Activated CD4-positive, alpha-beta memory T cell treated with anti-CD3 and anti-CD28 coated beads, Interleukin-2, amount 10 ng/mL, durations not matched to agents 7 days and 5 days (primary cell): ENCODE results near the gene DOK3. TPM values are rescaled to one million over a fixed set of nuclear protein-coding genes. Genes with fewer than 3 reads are reported as not detected.

Experiments used
- CTCF ChIA-PET: fragments of 350-600 bp; sonication (Branson Sonifier 250); formaldehyde crosslinking; loops from one replicate; lab custom pipeline; 2021; ENCODE audit warnings: antibody characterized with exemption, inconsistent platforms; lab: Charles Lee
- POLR2A ChIA-PET: fragments of 350-600 bp; sonication (Branson Sonifier 250); formaldehyde crosslinking; loops from one replicate; lab custom pipeline; 2021; ENCODE audit warnings: antibody characterized with exemption; lab: Charles Lee
- DNase-seq: peaks from one replicate; pipeline ENCODE4 v3.0.0-alpha.2; 2020
- H3K27ac Mint-ChIP-seq: one replicate; pipeline ENCODE4 v1.8.0; 2021; ENCODE audit warnings: mild to moderate bottlenecking, mixed read lengths
- H3K27me3 Mint-ChIP-seq: one replicate; pipeline ENCODE4 v1.8.0; 2021; ENCODE audit warnings: mixed read lengths
- H3K36me3 Mint-ChIP-seq: one replicate; pipeline ENCODE4 v1.8.0; 2021; ENCODE audit warnings: low read depth, mixed read lengths
- H3K4me1 Mint-ChIP-seq: one replicate; pipeline ENCODE4 v1.8.0; 2021; ENCODE audit warnings: mixed read lengths
- H3K4me3 Mint-ChIP-seq: one replicate; pipeline ENCODE4 v1.8.0; 2021; ENCODE audit warnings: mild to moderate bottlenecking, mixed read lengths
- H3K9me3 Mint-ChIP-seq: one replicate; pipeline ENCODE4 v1.8.0; 2021; ENCODE audit warnings: mixed read lengths
- total RNA-seq, 2 experiments: library from RNA; stranded (reverse); gene quantifications; one replicate each; pipeline ENCODE4 v1.2.3, GENCODE V29; 2021

DOK3 gene
- total RNA-seq, 2 experiments from 2014 or later: 2.4 TPM

DNA sequence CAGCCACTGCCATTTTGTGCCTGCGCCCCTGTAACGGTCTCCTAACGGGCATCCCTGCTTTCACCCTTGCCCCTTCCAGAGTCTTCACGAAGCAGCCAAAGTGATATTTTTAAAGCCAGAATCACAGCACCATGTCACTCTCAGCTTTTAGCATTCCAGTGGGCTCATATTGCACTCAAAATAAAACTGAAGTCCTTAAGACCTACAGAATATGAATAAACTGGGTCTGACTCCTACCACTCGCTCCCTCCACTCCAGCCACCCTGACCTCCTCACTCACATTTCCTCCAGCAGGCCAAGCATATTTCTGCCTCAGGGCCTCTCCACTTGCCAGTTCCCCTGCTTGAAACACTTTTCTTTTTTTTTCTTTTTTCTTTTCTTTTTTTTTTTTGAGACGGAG lies 9.8 kb downstream of the DOK3 start:
- DNase-seq: no peak
- H3K36me3 Mint-ChIP-seq: no peaks in the 10 kb centered on the region
- H3K4me1 Mint-ChIP-seq: peaks cover 27% of the 10 kb centered on the region
- peak overlapping the region; percentile 6 for H3K4me3 Mint-ChIP-seq
- ChIA-PET CTCF (interaction anchor here (0.7 to 5.7 kb wide), 8 partner anchors 17 to 225 kb away, joined by 3 to 45 read pairs (median 12); partner anchors contain the start of gene DDX41), POLR2A (interaction anchor here (1.1 kb wide), 1 partner anchor 127 kb away, joined by 3 read pairs; no protein-coding TSS in a partner anchor)
- H3K27me3 Mint-ChIP-seq: peaks cover 21% of the 10 kb centered on the region
- no peak overlapping the region for H3K27ac Mint-ChIP-seq
- no peaks in the 10 kb centered on the region for H3K9me3 Mint-ChIP-seq

DNA sequence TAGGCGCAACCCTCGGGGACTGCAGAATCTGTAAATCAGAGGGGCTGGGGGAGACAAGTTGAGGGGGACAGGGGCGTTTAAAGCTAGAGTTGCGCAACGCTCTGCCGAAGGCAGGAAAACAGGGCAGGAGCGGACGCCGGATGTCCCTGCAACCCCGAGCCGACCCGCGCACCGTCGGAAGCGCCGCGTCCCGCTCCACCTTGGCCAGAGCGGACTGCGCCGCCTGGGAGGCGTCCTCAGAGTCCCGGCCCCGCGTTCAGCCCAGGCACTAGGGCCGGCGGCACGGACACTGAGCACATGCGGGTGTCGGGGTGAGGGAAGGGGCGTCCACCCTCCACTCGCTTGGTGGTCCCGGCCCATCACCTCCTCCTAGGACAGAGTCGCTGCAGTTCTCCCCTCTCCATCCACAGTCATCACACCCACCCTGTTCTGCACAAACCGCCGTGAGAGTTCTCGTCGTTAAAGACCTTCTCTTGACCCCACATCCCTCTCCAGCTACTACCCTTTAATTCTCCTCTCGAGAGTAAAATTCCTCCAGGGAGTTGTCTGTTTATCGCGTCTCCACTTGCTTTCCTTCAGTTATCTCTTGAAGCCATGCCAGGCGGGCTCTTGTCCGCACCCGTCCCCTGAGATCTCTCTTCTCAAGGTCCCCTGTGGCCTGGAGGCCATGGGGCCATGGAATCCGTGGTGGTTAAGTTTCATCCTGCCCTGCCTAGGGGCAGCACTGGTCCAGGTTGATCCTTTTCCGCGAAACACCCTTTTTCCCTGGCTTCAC lies 11.4 kb downstream of the DOK3 start:
- Mint-ChIP-seq H3K36me3 (peaks cover 5% of the 10 kb centered on the region), H3K27ac (peak overlapping the region; percentile 42), H3K9me3 (no peaks in the 10 kb centered on the region), H3K4me1 (peaks cover 43% of the 10 kb centered on the region), H3K27me3 (peaks cover 21% of the 10 kb centered on the region), H3K4me3 (peak overlapping the region; percentile 85)
- peak; percentile 53 for DNase-seq
- ChIA-PET CTCF (interaction anchor here (0.8 to 5.1 kb wide), 12 partner anchors 9 to 309 kb away, joined by 3 to 37 read pairs (median 8); partner anchors contain the start of genes DDX41 and MXD3), POLR2A (interaction anchor here (1.0 to 3.7 kb wide), 12 partner anchors 11 to 188 kb away, joined by 3 to 12 read pairs (median 4); partner anchors contain the start of genes DDX41, GRK6 and LMAN2)

DNA sequence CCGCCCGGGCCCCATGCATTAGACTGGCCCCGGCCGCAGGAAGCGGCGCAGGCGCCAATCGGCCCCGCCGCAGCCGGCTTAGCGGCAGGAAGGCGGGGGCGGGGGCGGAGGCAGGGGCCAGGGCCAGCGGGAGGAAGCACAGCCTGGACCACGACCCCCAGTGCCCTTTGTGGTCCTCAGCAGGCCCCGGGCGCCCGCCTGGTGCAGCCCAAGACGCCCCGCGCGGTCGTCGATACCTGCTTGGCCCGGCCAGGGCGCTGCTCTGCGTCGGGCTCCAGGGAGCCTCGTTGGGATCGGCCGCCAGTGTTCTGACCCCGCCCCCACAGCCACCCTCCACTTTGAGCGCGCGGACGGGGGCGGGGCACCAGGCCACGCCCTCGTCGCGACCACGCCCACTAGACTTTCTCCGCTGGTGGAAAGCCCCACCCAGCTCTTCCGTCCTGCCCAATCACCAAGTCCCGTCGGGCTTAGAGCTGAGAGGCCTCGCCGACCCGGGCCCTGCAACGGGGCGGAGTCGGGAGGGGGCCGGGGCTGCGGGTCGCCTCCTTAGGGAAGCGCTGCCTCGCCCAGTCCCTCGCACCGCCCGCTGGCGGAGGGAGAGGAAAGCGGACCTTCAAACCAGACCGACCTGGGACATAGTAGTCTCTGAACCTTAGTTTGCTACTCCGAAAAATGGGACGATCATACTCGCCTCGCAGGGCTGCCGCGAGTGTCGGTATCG lies 12.2 kb downstream of the DOK3 start, which contains the start of gene PDLIM7:
Gene PDLIM7, minus strand, starts transcription at position 313 of the 721 bp plus-strand sequence. CDS start 1,092 bp downstream, outside the sequence.
- POLR2A ChIA-PET: interaction anchor here (1.0 to 3.7 kb wide), 13 partner anchors 12 to 187 kb away, joined by 3 to 12 read pairs (median 4); partner anchors contain the start of genes DDX41, GRK6 and LMAN2
- H3K27me3 Mint-ChIP-seq: peaks cover 21% of the 10 kb centered on the region
- CTCF ChIA-PET: interaction anchor here (0.6 to 5.1 kb wide), 13 partner anchors 9 to 659 kb away, joined by 3 to 37 read pairs (median 6); partner anchors contain the start of genes DDX41 and MXD3

DNA sequence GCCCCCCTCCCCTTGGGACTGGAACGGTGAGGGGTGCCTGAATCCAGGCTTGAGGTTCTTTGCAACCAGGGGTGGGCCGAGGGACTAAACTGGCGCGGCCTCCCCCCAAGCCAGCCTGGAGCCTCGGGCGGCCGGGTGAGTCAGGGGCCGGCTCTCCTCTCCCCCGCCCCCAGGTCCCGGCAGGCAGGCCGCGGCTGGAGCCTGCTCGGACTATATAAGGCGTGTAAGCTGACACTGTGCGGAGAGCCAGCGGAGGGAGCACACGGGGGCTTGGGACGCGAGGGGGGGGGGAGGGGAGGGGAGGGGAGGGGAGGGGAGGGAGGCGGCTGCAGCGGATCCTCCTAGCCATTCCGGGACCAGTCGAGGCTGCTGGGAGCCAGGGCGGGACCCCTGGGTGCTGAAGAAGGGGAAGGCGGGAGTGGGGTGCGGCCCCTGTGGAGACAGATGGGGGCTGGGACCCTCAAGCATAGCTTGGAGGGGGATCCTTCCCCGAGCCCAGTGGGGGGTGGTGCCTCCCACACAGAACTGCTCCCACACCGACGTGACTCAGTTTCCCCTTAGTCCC lies 12.8 kb downstream of the DOK3 start:
- CTCF ChIA-PET: interaction anchor here (0.6 to 5.1 kb wide), 12 partner anchors 8 to 659 kb away, joined by 3 to 37 read pairs (median 8); partner anchors contain the start of genes DDX41 and MXD3
- peak; percentile 24 for DNase-seq
- Mint-ChIP-seq H3K9me3 (no peaks in the 10 kb centered on the region), H3K4me1 (peaks cover 49% of the 10 kb centered on the region), H3K4me3 (peak overlapping the region; percentile 85), H3K27me3 (peaks cover 21% of the 10 kb centered on the region), H3K36me3 (peaks cover 13% of the 10 kb centered on the region), H3K27ac (no peak overlapping the region)
- POLR2A ChIA-PET: interaction anchor here (1.0 to 3.7 kb wide), 12 partner anchors 12 to 187 kb away, joined by 4 to 12 read pairs (median 4); partner anchors contain the start of genes DDX41, GRK6 and LMAN2

More for the DNA sequence above, 12.2 kb downstream of the DOK3 start, which contains the start of gene PDLIM7:
- peak; percentile 96 for DNase-seq
- Mint-ChIP-seq H3K36me3 (peaks cover 13% of the 10 kb centered on the region), H3K9me3 (no peaks in the 10 kb centered on the region), H3K27ac (peak within 1 kb of the TSS; percentile 42), H3K4me3 (peak within 1 kb of the TSS; percentile 85), H3K4me1 (peaks cover 49% of the 10 kb centered on the region)

DNA sequence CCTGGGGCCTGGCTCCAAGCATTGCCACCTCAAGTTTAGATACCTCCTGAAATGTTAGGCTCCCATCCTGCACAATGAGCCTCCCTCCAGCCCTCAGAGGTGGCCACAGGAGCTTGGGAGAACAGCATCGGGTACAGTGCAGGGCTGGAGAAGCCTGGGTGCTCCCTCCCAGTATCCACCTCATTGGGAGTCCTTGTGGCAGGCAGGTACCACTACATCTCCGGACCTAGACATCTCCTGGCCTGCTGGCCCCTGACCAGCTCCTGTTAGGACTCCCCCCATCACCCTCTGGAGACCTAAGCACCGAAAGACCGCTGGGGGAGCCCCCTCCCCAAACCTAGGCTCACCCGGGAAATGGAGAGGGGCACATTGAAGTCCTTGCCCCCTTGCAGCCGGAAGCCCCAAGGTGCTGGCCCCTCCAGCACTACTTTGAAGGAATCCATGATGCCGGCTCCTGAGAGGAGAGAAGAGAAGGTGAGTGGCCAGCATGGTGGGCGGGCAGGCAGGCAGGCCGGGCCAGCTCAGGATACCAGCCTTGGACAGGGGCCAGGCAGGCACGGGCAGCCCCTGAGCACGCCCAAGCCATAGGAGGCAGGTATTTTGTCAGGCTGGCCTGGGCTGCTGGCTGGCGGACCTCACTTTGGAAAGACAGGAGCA lies 13.4 kb downstream of the DOK3 start:
- H3K4me3 Mint-ChIP-seq: peak overlapping the region; percentile 85
- ChIA-PET CTCF (interaction anchor here (1.1 to 1.8 kb wide), 5 partner anchors 39 to 187 kb away, joined by 3 to 9 read pairs (median 6); partner anchors contain the start of gene MXD3), POLR2A (interaction anchor here (1.1 to 3.7 kb wide), 8 partner anchors 18 to 193 kb away, joined by 3 to 12 read pairs (median 4); partner anchors contain the start of genes DDX41 and GRK6)
- H3K36me3 Mint-ChIP-seq: peaks cover 15% of the 10 kb centered on the region
- peaks cover 50% of the 10 kb centered on the region for H3K4me1 Mint-ChIP-seq
- H3K27ac Mint-ChIP-seq: peak overlapping the region; percentile 53
- H3K27me3 Mint-ChIP-seq: peaks cover 21% of the 10 kb centered on the region
- no peaks in the 10 kb centered on the region for H3K9me3 Mint-ChIP-seq
- no peak for DNase-seq

DNA sequence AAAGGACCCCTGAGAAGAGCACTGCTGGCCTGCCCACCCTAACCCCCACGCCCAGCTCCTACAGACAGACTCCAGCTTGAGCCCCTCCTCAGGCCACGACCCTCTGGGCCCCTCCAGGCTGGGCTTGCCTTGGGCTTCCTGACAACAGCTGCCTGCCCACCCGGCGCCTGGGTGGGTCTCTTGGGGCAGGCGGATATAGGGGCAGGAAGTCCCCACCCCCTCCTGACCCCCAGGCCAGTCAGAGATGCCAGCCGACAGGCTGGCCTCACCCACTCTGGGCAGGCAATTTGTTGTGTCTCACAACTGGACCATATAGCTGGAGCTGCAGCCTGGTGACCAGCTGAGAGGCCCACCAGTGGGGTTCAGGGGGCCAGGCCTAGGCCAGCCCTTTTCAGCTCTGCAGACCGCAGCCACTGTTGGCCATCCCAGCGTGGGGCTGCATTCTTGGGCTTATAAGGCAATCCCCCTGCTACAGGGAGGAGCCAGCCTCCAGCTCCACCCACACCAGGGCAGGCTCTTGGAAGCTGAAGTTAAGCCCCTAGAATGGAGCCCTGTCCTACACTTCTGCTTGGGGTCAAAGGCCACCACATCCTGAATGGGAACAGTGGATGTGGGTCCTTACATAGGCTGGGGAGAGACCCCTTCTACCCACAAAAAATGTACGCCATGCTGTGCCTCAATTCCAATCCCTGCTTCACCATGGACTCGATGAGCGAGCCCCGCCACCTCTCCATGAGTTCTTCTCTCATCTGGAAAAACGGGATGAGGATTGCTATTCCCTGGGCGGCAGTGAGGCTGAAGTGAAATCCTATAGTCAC lies 14.2 kb downstream of the DOK3 start:
- H3K27ac Mint-ChIP-seq: peak overlapping the region; percentile 54
- ChIA-PET CTCF (interaction anchor here (1.1 to 3.5 kb wide), 5 partner anchors 38 to 105 kb away, joined by 3 to 22 read pairs (median 9); no protein-coding TSS in a partner anchor), POLR2A (interaction anchor here (1.2 to 3.7 kb wide), 6 partner anchors 18 to 192 kb away, joined by 3 to 12 read pairs (median 6); partner anchors contain the start of genes DDX41, GRK6 and TMED9)
- H3K9me3 Mint-ChIP-seq: no peaks in the 10 kb centered on the region
- peaks cover 18% of the 10 kb centered on the region for H3K27me3 Mint-ChIP-seq
- peaks cover 54% of the 10 kb centered on the region for H3K4me1 Mint-ChIP-seq
- no peak for DNase-seq
- H3K4me3 Mint-ChIP-seq: peak overlapping the region; percentile 85
- peaks cover 22% of the 10 kb centered on the region for H3K36me3 Mint-ChIP-seq

DNA sequence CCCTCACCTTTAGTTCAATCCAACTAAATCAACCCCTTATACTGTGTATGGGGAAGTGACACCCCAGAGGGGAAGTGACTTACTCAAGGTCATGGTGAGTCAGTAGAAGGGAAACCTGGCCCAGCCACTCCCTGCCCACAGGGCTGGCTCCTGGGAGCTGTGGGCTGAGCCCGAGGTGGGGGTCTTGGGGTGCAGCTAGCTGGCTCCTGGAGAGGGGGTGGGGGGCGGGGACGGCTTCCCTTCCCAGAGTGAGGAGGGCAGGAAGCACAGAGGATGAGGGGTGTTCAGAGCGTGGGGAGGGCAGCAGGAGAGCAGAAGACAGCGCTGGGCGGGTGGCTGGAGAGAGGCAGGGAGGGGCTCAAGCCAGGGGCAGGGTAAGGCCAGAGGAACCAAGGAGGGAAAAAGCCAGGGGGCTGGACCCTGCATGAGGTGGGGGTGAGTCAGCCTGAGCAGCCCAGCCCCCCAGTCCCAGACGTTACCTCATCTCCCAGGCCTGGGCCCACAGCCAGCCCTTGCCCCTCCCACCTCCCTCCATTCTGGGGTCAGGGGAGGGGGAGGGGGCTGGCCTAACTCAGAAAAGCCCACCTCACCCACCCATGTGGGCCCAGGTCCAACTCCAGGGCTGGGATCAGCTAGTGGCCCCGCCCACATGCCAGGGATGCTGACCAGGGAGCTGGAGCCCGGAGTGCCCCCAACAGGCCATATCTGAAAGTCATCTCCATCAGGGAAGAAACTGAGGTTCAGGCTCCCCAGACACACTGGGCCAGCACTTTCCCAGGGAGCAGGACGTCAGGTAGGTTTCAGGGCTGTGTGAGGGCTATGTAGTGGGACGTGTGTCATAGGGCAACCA lies 15.1 kb downstream of the DOK3 start:
- peaks cover 28% of the 10 kb centered on the region for H3K36me3 Mint-ChIP-seq

DNA sequence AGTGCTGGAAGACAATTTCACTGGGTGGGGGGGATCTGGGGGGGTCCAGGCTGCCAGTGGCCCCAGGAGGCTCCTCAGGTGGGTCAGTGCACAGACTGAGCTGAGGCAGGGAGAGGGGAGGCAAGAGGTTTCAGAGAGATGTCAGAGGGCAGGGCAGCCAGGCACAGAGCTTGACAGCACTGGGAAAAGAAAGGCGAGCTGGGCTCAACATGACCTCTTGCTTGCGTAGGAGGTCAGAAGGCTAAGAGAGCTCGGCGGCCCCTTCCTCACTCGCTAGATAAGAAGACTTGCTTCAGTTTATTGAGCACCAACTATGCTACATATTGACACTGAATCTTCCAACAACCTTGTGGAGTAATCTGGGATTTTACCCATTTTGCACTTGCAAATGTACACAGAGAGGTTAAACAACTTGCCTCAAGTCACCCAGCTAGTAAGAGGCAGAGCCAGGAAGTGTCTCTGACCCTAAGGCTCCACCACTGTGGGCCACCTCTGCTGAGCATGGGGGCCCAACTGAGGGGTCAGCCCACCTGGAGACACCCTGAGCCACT lies 15.8 kb downstream of the DOK3 start:
- H3K4me1 Mint-ChIP-seq: peaks cover 54% of the 10 kb centered on the region
- POLR2A ChIA-PET: interaction anchor here (1.4 to 2.9 kb wide), 4 partner anchors 39 to 98 kb away, joined by 5 to 10 read pairs (median 6); partner anchors contain the start of genes GRK6 and TMED9

More for the DNA sequence above, 15.1 kb downstream of the DOK3 start:
- Mint-ChIP-seq H3K9me3 (no peaks in the 10 kb centered on the region), H3K27me3 (peaks cover 13% of the 10 kb centered on the region), H3K27ac (peak overlapping the region; percentile 82), H3K4me1 (peaks cover 55% of the 10 kb centered on the region), H3K4me3 (peak overlapping the region; percentile 32)
- POLR2A ChIA-PET: interaction anchor here (1.3 to 3.7 kb wide), 5 partner anchors 22 to 191 kb away, joined by 3 to 12 read pairs (median 8); partner anchors contain the start of genes DDX41, GRK6 and TMED9
- peak; percentile 57 for DNase-seq
- CTCF ChIA-PET: interaction anchor here (0.9 to 3.5 kb wide), 7 partner anchors 17 to 143 kb away, joined by 3 to 22 read pairs (median 9); partner anchors contain the start of gene LMAN2

DNA sequence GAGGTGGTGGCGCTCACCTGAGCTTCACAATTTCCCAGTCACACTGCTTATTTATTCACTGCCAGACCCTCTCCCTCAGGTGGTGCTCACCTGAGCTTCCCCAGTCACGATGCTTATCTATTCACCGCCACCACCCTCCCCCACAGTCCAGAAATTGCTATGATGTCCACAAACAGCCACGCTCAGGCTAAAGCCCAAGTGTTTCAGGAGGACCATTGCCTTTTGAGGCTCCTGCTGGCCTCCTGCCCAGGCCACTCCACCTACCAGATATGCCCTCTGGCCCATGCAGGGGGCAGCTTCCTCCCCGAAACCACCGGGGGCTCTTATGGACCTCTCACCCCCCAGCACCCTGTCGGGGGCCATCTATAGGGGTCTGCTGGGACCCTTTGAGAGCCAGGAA lies 16.8 kb downstream of the DOK3 start:
- Mint-ChIP-seq H3K27me3 (peaks cover 1% of the 10 kb centered on the region), H3K4me1 (peaks cover 46% of the 10 kb centered on the region), H3K9me3 (no peaks in the 10 kb centered on the region), H3K4me3 (no peak overlapping the region), H3K27ac (peak overlapping the region; percentile 82), H3K36me3 (peaks cover 33% of the 10 kb centered on the region)
- DNase-seq: no peak
- ChIA-PET POLR2A (interaction anchor here (0.7 to 1.4 kb wide), 5 partner anchors 18 to 181 kb away, joined by 3 to 5 read pairs (median 3); partner anchors contain the start of gene MXD3), CTCF (interaction anchor here (0.6 to 3.5 kb wide), 7 partner anchors 15 to 182 kb away, joined by 3 to 22 read pairs (median 9); no protein-coding TSS in a partner anchor)

More for the DNA sequence above, 15.8 kb downstream of the DOK3 start:
- CTCF ChIA-PET: interaction anchor here (0.9 to 3.5 kb wide), 8 partner anchors 16 to 142 kb away, joined by 3 to 22 read pairs (median 9); partner anchors contain the start of gene LMAN2
- no peaks in the 10 kb centered on the region for H3K9me3 Mint-ChIP-seq
- H3K36me3 Mint-ChIP-seq: peaks cover 28% of the 10 kb centered on the region
- H3K27ac Mint-ChIP-seq: peak overlapping the region; percentile 82
- DNase-seq: no peak
- H3K27me3 Mint-ChIP-seq: peaks cover 9% of the 10 kb centered on the region
- H3K4me3 Mint-ChIP-seq: peak overlapping the region; percentile 32
